HG03139 (cell line): ENCODE results near the gene CDHR3.
"Not testable (repeated sequence)": the region's sequence is repeated elsewhere in the genome, so short reads cannot be mapped to it uniquely, and the experiment has no call there.

Source experiments
- ATAC-seq: cut with Tn5 transposase; IDR thresholded peaks from one replicate; pipeline ENCODE4 v1.9.1; 2021; ENCODE audit not compliant: unreplicated experiment

The CDHR3 gene

DNA sequence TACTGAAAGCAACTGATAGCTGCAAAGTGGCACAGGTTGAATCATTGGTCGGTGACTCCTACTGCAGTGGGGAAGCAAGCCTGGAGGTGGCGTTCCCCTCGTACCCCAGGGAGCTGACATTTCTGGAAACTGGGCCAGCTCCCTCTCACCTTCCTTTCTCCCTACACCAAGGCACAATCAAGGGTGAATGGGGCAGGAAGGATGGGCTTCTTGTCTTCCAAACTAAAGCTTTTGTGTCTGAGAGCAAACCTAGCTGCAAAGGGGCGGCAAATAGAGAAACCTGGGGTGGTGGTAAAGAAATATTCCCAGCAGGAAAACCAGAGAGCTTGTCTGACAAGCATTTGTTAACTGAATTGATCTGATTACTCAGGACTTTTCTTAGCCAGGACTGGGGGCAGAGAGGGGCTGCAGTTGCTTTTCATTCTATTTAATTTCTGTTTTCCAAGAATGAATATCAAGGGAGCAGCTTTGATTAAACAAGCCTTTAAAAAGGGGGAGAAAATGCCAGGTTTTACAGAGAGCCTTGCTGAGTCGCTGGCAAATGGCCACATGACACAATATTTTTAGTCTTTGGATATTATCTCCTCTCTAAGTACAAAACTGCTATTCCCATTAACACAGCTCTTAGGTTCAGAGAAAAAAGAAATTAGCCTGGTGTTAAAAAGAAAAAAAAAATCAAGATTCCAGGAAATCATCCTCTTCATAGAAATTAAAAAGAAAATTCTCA is 27.8 kb downstream of the CDHR3 start:
- ATAC-seq, result no peak

DNA sequence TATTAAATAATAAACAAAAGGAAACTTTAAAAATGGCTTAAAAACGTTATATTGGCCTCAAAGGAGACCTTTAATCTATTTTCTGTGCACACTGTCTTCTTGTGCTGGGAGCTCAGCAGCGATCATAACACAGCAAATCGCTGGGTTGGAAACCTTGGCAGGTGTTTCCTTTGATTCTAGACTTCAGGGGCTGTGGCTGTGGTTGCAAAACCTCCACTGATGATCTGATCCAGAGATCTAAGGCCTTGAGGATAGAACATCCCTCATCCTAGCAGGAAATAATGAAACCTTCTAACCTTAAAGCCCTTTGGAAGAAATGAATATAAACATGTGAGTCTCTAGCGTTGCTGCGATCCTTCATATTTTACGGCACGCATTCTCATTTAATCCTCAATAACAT is 29.8 kb downstream of the CDHR3 start:
- ATAC-seq, result no peak

DNA sequence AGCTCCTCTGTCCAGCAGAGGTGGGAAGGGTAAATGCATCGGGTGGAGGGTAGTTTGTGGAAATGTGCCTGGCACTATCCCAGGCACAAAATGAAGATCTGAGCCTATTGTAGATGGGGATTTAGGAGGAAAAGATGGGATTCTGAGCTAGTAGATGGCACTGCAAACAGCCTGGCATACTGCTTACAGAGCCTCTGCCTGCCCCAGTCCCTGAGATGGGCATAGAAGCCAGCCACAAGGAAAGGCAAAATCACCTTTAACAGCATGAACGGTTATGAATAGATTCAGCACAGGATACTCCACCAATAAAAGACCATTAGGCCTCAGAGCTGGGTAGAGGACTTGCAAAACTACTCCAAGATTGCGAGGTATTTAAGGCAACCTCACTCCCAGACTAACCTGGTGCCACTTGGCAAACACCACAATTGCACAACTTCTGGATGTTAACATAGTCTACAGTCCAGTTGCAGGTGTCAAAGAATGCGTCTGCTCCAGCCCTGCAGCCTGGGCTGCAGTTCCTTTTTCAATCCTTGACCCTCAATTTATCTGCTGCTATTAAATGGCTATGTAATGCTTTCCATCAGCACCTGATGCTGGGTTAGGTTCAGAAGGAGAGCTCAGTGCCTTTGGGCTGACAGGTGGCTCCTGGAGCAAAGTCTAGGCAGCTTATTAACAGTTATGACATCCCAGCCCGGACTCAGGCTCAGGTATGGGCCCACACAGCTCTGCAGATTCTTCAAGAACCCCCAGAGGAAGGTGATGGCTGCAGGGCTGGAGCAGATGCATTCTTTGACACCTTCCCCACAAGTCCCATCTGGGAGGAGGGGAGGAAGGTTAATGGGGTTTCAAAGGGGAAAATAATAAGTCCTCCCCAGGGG is 34.0 kb downstream of the CDHR3 start:
- no peak for ATAC-seq

DNA sequence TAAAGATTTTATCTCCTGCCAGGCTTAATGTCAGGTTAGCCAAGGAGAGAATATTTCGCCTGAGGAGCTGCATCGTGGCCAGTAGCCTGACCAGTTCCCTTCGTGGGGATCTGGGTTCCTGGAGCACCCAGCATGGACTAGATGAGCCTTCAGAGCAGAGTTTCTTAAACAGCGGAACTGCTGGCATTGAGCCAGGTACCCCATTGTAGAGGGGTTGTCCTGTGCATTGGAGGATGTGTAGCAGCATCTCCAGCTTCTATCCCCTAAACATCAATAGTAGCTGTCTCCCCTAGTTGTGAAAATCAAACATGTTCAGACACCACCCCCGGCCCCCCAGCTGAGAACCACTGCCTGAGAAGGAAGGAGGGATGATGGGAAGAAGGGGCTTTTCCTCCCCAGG is 36.2 kb downstream of the CDHR3 start:
- ATAC-seq, result no peak

DNA sequence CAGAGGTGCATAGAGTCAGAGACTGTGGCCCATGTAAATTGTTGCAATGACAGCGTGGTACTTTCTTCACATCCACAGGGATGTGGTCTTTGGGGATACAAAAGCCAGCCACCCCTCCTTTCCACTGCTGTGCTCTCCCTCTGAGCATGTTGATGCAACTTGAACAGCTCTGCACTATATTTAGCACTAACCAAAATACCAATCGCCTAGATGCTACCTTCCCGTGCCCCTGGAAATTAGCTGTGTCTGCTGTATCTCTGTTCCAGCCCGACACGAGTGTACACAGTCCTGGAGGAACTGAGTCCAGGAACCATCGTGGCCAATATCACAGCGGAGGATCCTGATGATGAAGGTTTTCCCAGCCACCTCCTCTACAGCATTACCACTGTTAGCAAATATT is 38.1 kb downstream of the CDHR3 start:
- ATAC-seq, result no peak

DNA sequence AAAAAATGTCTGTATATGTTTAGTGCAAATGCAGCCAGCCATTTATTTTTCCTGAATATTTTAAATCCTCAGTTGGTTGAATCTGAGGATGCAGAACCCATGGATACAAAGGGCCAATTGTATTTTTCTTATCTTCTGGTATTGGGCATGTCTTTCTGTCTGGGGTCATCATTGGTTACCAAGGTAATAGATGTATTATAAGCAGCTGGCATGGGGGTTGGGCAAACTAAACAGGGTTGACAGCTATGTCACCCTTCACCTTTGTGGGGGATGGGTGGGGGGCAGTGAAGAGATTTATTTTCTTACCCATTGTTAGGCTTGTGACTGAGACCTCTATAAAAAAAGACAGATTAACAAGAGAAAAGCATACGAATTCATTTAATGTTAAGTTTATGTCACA is 38.8 kb downstream of the CDHR3 start:
- ATAC-seq, result no peak

DNA sequence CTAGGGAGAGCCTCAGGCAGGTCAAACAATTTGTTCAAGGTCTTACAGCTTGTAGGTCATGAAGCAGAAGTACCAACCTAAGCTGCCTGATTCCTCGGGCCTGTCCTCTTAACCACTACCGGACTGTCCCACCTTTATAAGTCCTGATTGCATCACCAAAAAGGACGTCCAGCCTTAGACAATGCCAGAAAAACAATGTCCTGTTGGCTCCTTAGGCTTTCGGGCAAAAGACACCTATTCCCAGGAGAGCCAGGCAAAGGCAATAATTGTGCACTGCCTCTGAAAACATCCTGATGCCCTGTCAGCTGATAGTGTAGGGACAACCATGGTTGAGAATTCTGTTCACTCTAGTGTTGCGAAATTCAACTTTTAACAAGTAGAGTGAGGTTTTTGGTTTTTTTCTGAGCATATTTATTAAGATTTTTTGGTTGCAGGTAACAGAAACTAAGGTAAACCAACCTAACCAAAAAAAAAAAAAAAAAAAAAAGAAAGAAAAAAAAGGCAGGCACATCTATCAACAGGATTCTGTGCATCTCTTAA is 40.5 kb downstream of the CDHR3 start:
- no peak for ATAC-seq

DNA sequence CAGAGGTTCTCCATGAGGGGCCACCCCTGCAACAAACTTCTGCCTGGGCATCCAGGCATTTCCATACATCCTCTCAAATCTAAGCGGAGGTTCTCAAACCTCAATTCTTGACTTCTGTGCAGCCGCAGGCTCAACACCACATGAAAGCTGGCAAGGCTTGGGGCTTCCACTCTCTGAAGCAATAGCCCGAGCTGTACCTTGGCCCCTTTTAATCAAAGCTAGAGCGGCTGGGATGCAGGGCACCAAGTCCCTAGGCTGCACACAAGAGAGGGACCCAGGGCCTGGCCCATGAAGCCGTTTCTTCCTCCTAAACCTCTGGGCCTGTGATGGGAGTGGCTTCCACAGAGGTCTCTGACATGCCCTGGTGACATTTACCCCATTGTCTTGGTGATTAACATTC is 43.8 kb downstream of the CDHR3 start:
- no peak for ATAC-seq

DNA sequence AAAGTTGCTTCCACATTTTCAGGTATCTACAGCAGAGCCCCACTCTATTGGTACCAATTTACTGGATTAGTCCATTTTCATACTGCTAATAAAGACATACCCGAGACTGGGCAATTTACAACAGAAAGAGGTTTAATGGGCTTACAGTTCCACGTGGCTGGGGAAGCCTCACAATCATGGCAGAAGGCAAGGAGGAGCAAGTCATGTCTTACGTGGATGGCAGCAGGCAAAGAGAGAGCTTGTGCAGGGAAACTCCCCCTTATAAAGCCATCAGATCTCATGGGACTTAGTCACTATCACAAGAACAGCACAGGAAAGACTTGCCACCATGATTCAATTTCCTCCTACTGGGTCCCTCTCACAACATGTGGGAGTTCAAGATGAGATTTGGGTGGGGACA is 44.7 kb downstream of the CDHR3 start:
- ATAC-seq, result not testable (repeated sequence)

DNA sequence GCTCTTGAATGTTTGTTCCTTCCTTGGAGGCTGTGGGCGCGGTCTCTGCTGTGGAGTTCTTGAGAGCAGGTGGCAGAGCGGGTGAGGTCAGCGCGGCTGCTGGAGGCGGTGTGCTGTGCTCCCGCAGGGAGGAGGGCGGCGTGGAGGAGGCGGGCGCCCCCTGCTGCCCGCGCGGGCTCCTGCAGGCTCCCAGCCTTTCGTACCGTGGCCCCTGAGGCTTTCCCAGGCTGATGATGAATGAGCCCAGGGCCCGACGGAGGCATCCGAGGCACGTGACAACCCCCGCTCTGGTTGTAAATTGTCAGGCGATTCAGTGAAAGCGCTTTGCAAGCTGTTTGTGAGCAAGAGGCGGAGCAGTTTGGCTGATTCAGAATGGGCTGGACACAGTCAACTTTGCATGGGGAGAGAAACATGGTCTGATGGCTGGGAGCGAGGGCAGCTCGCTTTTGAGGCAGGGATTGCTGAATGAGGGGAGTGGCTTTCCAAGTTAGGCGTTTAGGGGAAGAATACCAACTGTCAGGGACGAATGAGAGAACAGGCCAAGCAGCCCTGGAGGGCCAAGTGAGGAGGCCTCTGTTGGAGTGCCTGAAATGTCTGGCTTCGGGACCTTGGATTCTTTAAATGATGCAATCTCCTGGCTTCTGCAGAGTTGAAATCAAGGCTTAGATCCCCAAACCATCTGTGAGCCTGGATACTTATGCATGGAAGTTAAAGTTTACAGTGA is 46.6 kb downstream of the CDHR3 start:
- no peak for ATAC-seq

DNA sequence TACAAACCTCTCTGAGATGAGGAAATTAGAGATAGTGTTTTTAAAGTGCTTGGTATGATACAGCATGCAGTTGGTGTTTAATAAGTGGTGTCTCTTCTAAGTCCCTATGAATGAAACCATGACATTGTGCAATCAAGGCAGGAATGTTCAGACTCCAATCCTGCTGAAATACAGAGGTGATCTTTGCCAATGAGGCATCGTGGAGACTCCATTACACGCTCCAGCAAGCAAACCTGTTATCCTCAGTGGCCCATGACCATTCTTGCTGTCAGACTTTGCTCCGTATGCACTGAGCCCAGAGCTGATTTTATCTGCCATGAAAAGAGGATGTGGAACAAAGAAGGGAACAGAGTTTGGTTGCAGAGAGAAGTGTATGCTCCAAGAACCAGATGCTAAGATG is 47.3 kb downstream of the CDHR3 start:
- ATAC-seq, result no peak

DNA sequence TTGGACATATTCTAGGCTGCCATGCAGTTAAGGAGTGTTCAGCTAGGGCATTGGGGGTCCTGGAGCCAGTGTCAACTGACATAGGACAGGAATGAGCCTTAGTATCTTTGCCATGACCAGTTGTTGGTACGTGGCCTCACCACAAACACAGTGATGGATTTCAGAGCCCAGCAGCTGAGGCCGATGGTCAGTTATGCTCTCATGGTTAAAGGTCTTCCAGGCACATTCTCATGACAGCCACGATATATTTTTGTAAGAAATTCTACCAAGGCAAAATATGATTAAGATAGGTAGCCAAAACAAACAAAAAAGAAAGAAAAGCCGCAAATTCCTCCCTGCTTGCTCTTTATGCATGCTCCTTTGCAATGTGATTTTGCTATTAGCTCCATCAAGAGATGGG is 47.8 kb downstream of the CDHR3 start:
- no peak for ATAC-seq

DNA sequence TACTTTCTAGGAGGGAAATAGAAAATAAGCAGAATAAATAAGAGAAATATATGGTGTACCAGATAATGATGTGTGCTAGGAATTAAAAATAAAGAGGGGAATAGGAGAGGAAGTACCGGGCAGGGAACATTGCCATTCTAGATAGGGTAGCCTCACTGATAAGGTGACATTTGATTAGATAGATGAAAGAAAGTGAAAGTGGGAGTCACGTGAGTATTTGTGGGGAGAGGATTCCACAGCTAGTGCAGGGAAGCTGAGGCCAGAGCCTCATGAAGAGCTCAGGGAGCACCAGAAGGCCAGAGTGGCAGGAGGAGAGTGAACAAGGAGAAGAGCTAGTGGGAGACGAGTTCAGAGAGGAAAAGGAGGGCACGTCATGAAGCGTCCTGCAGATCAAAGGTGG is 49.1 kb downstream of the CDHR3 start:
- no peak for ATAC-seq

DNA sequence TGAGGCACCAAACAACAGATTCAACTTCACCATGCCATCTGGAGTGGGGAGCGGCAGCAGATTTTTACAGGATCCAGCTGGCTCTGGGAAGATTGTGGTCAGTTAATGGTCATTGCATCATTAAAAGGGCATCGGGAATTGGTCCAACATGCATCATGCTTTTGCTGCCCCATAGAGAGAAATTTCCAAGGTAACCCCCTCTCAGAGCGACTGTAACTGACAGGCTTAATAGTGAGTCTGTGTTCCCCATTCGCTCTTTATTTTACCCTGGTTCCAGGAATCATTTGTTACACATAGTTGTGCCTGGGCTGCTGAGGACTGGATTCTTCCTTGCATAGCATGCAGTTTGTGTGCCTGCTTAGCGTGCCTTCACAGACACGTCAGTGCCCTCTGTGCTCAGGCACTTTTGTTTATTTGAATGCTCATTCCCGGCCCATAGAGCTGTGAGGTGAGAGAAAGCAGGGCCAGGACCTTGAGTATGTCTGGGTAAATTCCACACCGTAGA is 49.9 kb downstream of the CDHR3 start:
- ATAC-seq, result no peak

DNA sequence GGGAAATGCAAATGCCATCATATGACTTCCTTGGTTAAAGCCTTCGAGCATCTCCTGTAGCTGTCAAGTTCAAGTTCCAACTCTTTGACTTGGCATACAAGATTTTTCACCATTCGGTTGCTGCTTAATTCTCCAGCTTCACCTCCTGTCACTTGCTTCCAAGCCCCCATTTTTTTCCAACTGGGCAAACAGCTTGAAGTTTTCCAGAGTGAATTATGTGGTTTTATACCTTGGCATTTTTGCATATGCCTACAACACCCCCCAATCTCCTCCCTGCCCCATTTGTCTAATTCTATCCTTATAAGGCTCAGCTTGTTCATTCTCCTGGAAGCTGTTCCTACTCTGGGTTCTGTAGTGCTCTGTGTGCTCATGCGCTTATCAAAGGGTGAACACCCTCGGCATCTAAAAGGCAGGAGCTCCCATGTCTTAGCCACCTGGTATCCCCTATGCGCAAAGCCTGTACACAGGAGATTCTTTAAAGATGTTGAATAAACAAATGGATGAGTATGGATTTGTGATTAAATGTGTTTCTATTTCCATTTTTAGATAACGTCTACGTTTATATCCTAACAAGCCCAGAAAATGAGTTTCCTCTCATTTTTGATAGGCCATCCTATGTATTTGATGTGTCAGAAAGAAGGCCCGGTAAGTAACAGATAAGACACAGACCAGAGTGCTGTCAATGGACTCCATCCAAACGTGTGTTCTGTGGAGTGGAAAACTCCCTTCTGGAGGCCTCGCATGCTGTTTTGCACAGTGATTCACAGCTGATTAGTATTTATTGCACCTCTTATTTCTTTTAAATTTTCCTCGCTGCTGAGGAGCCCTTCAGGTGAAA is 52.5 kb downstream of the CDHR3 start:
- no peak for ATAC-seq

DNA sequence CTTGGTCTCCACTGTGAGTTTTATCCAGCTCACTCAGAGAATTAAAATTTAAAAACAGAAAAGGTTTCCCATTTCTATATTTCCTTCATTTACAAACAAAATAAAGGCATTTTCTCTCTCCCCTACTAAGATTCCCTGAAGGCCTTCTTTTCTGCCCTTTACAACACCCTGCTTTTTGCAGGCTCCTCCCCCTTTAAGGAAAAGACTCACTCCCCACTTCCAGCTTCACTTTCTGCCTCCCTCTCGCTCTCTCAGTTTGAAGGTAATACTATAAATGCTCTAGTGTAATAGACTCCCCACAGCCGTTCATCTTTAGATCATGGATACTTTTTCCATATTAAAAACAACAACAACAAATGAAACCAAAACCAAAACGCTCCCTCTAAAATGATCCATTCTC is 53.3 kb downstream of the CDHR3 start:
- no peak for ATAC-seq

DNA sequence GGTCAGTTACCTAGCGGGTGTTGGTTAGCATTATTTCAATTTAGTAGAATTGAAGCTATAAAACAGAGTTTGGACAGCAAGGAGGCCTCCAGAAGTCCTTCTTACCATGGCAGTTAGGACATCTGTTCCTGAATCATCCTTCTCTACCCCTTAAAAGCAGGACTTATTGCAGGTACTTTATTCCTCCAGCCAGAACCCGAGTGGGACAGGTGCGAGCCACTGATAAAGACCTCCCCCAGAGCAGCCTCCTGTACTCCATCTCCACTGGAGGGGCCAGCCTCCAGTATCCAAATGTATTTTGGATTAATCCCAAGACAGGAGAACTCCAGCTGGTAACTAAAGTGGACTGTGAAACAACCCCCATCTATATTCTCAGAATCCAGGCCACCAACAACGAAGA is 54.6 kb downstream of the CDHR3 start:
- no peak for ATAC-seq

DNA sequence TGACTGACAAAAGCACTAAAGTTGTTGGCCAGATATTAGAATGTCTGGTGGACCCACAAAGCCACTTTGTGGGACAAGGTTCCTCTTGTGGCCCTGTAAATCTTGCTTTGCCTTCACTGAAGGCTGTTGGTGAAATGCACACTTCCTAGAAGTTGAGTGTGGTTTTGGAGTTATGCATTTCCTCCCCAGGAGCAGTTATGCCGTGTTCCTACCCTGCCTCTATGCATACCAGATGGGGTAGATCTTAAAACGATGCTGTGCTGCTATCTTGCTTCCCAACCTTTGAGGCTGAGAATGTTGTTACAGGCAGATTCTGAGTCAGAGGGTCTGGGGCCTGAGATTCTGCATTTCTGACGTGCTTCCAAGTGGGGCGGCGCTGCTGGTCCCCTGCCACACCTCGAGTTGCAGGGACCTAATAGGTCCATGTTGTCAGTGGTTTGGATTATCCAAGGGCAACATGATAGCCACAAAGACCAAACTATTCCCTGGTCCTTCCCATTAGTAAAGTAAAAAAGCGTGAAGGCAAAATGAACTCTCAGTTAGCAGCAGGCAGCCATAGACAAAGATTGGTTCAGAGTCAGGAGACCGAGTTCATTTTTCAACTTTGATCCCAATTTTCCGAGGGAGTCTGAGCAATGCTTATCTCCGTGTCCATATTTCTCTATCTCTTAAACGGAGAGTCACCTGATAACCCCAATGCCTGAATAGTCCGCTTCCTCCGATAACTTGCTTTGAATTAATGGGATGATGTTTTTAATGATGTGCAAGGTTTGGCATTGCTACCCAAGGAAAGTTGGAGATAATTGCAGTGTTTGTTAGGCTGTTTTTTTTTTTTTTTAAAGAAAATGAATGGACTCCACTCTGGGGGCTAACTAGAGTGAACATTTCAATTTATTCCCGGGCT is 55.8 kb downstream of the CDHR3 start:
- ATAC-seq, result no peak

DNA sequence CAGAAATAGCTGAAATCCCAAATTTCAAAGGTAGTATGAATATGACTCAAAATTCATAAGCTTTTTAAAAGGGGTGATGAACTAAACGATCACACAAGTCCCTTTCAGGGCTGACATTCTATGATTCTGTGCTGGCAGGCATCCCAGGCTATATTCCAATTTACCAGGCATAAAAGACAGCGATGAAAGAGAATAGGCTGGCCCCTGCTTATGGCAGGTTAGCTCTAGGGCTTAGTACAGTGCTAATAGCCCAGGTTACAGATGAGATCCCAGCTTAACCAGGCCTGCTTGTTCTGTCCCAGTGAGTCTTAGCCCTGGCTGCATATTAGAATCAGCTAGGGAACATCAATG is 56.4 kb downstream of the CDHR3 start:
- no peak for ATAC-seq
